Psoas muscle (tissue), 8 donors: ENCODE measurements around the gene DOHH. TPM values are rescaled to one million over a fixed set of nuclear protein-coding genes. Genes with fewer than 3 reads are reported as not detected.

Source experiments
- ATAC-seq, 4 donors: fragments of 200-7000 bp; cut with Tn5 transposase; one replicate each; pipeline ENCODE4 v1.9.1; 2020; ENCODE audit warnings: moderate library complexity in 3 of 4, mild to moderate bottlenecking in 2 of 4
- DNase-seq, 2 donors: peaks; one replicate each; pipeline ENCODE4 v3.0.0-alpha.2; 2020
- H3K27ac ChIP-seq: fragments of 200-600 bp; one replicate; pipeline ENCODE4 v1.8.0; 2022
- H3K27me3 ChIP-seq, 3 donors: fragments of 200-600 bp in 1 of 3; one replicate each; pipeline versions ENCODE4 v1.6.1 to v1.8.0; 2013 to 2022; ENCODE audit warnings: low read length in 2 of 3, mild to moderate bottlenecking in 2 of 3, moderate library complexity in 1 of 3; ENCODE audit not compliant: insufficient read depth in 3 of 3
- H3K36me3 ChIP-seq, 2 donors: fragments of 200-600 bp in 1 of 2; one replicate each; pipeline versions ENCODE4 v1.6.1 to v1.8.0; 2013 to 2022; ENCODE audit warnings: low read depth in 1 of 2, mild to moderate bottlenecking in 1 of 2, moderate library complexity in 1 of 2; ENCODE audit not compliant: insufficient read depth in 1 of 2
- H3K4me1 ChIP-seq: fragments of 200-600 bp; one replicate; pipeline ENCODE4 v1.8.0; 2022
- H3K4me3 ChIP-seq: fragments of 200-600 bp; one replicate; pipeline ENCODE4 v1.8.0; 2022; ENCODE audit warnings: mild to moderate bottlenecking
- H3K9me3 ChIP-seq: fragments of 200-600 bp; one replicate; pipeline ENCODE4 v1.8.0; 2022
- WGBS, 3 donors: extraction: QIAGEN DNeasy Blood & Tissue Kit; methylation state at CpG; one replicate each; pipeline versions ENCODE4 v1.1.6 to v1.1.7; 2013; 5-methylcytosine and 5-hydroxymethylcytosine counted together
- intact Hi-C, 2 donors: fragments of 100-400 bp; cut with DNase I; formaldehyde crosslinking; loops; one replicate each; pipeline versions ENCODE4 v1.11.0 to v1.14.2; 2022
- polyA plus RNA-seq, 3 donors: library from polyadenylated mRNA; stranded (reverse); fragments of 200-250 nt; gene quantifications; one replicate each; pipeline ENCODE4 v1.2.3, GENCODE V29; 2013
- total RNA-seq, 4 donors: library from RNA; stranded (reverse); fragmentation: NEBNext Ultra II Directional in 2 of 4; extraction: Animal tissue kit (Norgen Biotek cat#: 25700) in 2 of 4; gene quantifications; one replicate each; pipeline versions ENCODE4 v1.2.1 to v1.2.4, GENCODE V29; 2021 to 2023
- TF ChIP-seq, protein P1 (sequence below): fragments of 200-600 bp; IDR thresholded peaks from one replicate; pipeline ENCODE4 v1.8.0; 2022; ENCODE audit warnings: antibody characterized with exemption
- donor health status: healthy with polysubstance abuse.
- donor health status: DM: no; HTN: no; CAD: no; lungs with moderate emphysema.
- donor health status: Bipolar disorder and iron deficiency.
- donor health status: healthy.
- donor health status: DM: yes; HTN: yes; CAD: no.
- donor health status: DM: no; HTN: no; CAD: no.
- donor health status: DM: no; HTN: no; CAD: no.
- donor health status: DM: yes; HTN: yes; CAD: no.

The DOHH gene
- total and polyA plus RNA-seq, 7 donors = 11.5 to 54.3 (median 21.8) TPM

- TF ChIP-seq, protein P1, sequence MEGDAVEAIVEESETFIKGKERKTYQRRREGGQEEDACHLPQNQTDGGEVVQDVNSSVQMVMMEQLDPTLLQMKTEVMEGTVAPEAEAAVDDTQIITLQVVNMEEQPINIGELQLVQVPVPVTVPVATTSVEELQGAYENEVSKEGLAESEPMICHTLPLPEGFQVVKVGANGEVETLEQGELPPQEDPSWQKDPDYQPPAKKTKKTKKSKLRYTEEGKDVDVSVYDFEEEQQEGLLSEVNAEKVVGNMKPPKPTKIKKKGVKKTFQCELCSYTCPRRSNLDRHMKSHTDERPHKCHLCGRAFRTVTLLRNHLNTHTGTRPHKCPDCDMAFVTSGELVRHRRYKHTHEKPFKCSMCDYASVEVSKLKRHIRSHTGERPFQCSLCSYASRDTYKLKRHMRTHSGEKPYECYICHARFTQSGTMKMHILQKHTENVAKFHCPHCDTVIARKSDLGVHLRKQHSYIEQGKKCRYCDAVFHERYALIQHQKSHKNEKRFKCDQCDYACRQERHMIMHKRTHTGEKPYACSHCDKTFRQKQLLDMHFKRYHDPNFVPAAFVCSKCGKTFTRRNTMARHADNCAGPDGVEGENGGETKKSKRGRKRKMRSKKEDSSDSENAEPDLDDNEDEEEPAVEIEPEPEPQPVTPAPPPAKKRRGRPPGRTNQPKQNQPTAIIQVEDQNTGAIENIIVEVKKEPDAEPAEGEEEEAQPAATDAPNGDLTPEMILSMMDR = no peak
- DNase-seq (no peak), ATAC-seq (no peak)
- Histone ChIP-seq H3K27ac (no peak overlapping the region), H3K36me3 (peaks cover 0 to 16% of the 10 kb centered on the region in 2 donors), H3K4me1 (peaks cover 23% of the 10 kb centered on the region), H3K4me3 (no peak overlapping the region), H3K9me3 (no peaks in the 10 kb centered on the region), H3K27me3 (no peaks in the 10 kb centered on the region)
- intact Hi-C loops = no loop called here
- 85% methylated on average over 12 of the region's 12 CpGs for WGBS, 3 donors
Observed at GRCh38 chr19:3514930-3515329, 14.5 kb upstream of the DOHH start.

- no peak for DNase-seq
- H3K36me3 ChIP-seq = peaks cover 0 to 17% of the 10 kb centered on the region in 2 donors
- no peak overlapping the region for H3K4me3 ChIP-seq
- peaks cover 23% of the 10 kb centered on the region for H3K4me1 ChIP-seq
- H3K27me3 ChIP-seq = no peaks in the 10 kb centered on the region
- H3K27ac ChIP-seq = no peak overlapping the region
- TF ChIP-seq, protein P1 = no peak
- intact Hi-C loops = no loop called here
- no peaks in the 10 kb centered on the region for H3K9me3 ChIP-seq
- WGBS, 3 donors = 73% methylated on average over 23 of the region's 23 CpGs
- ATAC-seq = peak in 2 of 4 donors; percentile 22 to 31
Observed at GRCh38 chr19:3513229-3514140, 13.0 kb upstream of the DOHH start.

DNA sequence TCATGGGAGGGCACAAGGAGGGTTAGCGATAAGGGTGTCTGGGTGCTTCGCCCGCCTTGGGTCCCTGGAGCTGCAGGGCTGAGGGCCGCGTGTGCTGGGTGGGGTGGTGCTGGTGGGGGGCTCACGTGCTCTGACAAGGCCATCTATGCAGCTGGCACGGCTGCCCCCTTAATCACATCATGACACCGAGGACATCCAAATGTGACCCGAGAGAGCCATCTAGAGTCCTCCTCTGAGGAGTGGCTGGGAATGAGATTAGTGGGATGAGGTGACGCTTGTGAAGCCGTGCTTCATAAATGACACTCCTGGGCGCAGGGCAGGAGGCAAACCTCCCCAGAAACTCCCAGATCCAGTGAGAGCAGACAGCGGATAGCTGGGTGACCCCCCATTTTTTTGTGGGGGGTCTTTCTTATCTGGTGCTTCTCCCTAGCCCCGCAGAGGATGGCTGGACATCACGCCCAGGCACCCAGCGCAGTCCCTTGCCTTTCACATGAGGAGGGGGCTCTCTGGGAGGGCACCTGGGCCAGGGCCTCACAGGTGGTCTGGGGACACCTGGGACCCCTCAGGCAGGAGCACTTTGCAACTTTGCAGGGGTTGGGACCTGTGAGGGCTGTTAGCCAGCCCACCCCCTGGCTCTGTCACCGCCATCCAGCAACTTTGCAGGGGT, 12.2 kb upstream of the DOHH start:
- H3K9me3 ChIP-seq = no peaks in the 10 kb centered on the region
- no peaks in the 10 kb centered on the region for H3K27me3 ChIP-seq
- no peak overlapping the region for H3K4me3 ChIP-seq
- ATAC-seq (no peak), DNase-seq (no peak)
- H3K27ac ChIP-seq = no peak overlapping the region
- H3K4me1 ChIP-seq = peaks cover 23% of the 10 kb centered on the region
- H3K36me3 ChIP-seq = peaks cover 0 to 17% of the 10 kb centered on the region in 2 donors
- intact Hi-C loops = no loop called here
- WGBS, 3 donors = 85 to 89% (median 87%) methylated on average over 17 of the region's 17 CpGs
- TF ChIP-seq, protein P1 = no peak

DNA sequence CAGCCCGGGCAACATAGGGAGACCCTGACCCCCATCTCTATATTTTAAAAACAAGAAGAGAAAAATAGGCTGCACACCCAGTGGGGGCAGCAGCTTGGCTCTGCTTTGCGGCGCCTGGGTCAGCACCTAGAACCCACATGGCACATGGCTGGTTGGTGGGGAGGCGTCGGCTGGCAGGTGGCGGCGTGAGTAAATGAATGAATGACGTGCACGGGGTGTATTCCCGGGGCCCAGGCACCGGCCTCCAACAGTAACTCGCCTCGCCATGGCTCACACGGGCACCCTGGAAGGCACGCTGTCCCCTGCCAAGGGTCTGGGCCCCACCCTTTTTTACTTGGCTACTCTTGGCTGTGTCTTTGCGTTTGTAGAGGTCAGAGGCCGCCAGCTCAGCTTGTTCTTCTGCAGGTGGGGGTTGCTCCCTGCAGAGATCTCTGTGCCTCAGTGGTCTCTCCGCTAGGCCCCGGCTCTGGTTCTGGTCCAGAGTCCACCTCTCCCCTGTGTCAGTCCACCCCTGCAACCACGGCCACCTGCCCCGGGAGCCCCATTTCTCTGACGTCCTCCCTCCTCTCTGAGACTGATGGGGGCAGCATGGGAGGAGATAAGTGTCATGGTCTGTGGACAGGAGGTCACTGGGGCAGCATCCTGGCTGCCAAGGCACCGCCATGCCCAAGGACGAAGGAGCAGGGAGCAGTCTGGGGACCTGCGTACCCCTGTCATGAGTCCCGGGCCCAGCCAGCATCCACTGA, 11.2 kb upstream of the DOHH start:
- Histone ChIP-seq H3K9me3 (no peaks in the 10 kb centered on the region), H3K27ac (no peak overlapping the region), H3K4me1 (peaks cover 22% of the 10 kb centered on the region), H3K27me3 (no peaks in the 10 kb centered on the region), H3K36me3 (peaks cover 0 to 17% of the 10 kb centered on the region in 2 donors), H3K4me3 (no peak overlapping the region)
- TF ChIP-seq, protein P1 = no peak
- 66 to 72% (median 69%) methylated on average over 26 of the region's 26 CpGs for WGBS, 3 donors
- no peak for DNase-seq
- intact Hi-C loops = no loop called here
- no peak for ATAC-seq
